Measurements from ENCODE around the gene C1QTNF2. TPM values are rescaled to one million over a fixed set of nuclear protein-coding genes. Genes with fewer than 3 reads are reported as not detected.

The C1QTNF2 gene
- total RNA-seq, 2 donors from 2014 or later: not detected

- H3K27me3 Mint-ChIP-seq: peaks cover 8 to 13% of the 10 kb centered on the region in 2 donors
- no peaks in the 10 kb centered on the region for H3K4me1 Mint-ChIP-seq (ENCODE audit: low read depth in 2 of 2)
- ATAC-seq (no peak), DNase-seq (ENCODE audit: low spot score) (no peak)
- H3K27ac Mint-ChIP-seq: no peak overlapping the region
- H3K36me3 Mint-ChIP-seq: no peaks in the 10 kb centered on the region
- no peaks in the 10 kb centered on the region for H3K9me3 Mint-ChIP-seq
- H3K4me3 Mint-ChIP-seq: no peak overlapping the region
These were observed 7.2 kb downstream of the C1QTNF2 start for GRCh38 chr5:160363211-160363610.

GRCh38 chr5:160361624-160362228, 8.7 kb downstream of the C1QTNF2 start:
- Mint-ChIP-seq H3K4me3 (no peak overlapping the region), H3K27ac (no peak overlapping the region), H3K9me3 (no peaks in the 10 kb centered on the region), H3K4me1 (ENCODE audit: low read depth in 2 of 2) (no peaks in the 10 kb centered on the region), H3K36me3 (no peaks in the 10 kb centered on the region), H3K27me3 (peaks cover 0 to 7% of the 10 kb centered on the region in 2 donors)
- ATAC-seq: no peak
- DNase-seq (ENCODE audit: low spot score): no peak

GRCh38 chr5:160360310-160360709, 10.1 kb downstream of the C1QTNF2 start:
- H3K27ac Mint-ChIP-seq: no peak overlapping the region
- no peaks in the 10 kb centered on the region for H3K9me3 Mint-ChIP-seq
- no peak overlapping the region for H3K4me3 Mint-ChIP-seq
- DNase-seq (ENCODE audit: low spot score) (no peak), ATAC-seq (no peak)
- no peaks in the 10 kb centered on the region for H3K36me3 Mint-ChIP-seq
- H3K27me3 Mint-ChIP-seq: peaks cover 0 to 7% of the 10 kb centered on the region in 2 donors
- no peaks in the 10 kb centered on the region for H3K4me1 Mint-ChIP-seq (ENCODE audit: low read depth in 2 of 2)

GRCh38 chr5:160359816-160360215, 10.6 kb downstream of the C1QTNF2 start:
- Mint-ChIP-seq H3K36me3 (no peaks in the 10 kb centered on the region), H3K27ac (no peak overlapping the region), H3K4me3 (no peak overlapping the region), H3K9me3 (no peaks in the 10 kb centered on the region), H3K4me1 (ENCODE audit: low read depth in 2 of 2) (no peaks in the 10 kb centered on the region), H3K27me3 (peaks cover 0 to 7% of the 10 kb centered on the region in 2 donors)
- ATAC-seq (no peak), DNase-seq (ENCODE audit: low spot score) (no peak)

- ATAC-seq (no peak), DNase-seq (ENCODE audit: low spot score) (no peak)
- Mint-ChIP-seq H3K36me3 (no peaks in the 10 kb centered on the region), H3K27ac (no peak overlapping the region), H3K27me3 (peaks cover 0 to 7% of the 10 kb centered on the region in 2 donors), H3K4me3 (no peak overlapping the region), H3K4me1 (ENCODE audit: low read depth in 2 of 2) (no peaks in the 10 kb centered on the region), H3K9me3 (no peaks in the 10 kb centered on the region)
These were observed 11.2 kb downstream of the C1QTNF2 start for GRCh38 chr5:160359242-160359641.

DNA sequence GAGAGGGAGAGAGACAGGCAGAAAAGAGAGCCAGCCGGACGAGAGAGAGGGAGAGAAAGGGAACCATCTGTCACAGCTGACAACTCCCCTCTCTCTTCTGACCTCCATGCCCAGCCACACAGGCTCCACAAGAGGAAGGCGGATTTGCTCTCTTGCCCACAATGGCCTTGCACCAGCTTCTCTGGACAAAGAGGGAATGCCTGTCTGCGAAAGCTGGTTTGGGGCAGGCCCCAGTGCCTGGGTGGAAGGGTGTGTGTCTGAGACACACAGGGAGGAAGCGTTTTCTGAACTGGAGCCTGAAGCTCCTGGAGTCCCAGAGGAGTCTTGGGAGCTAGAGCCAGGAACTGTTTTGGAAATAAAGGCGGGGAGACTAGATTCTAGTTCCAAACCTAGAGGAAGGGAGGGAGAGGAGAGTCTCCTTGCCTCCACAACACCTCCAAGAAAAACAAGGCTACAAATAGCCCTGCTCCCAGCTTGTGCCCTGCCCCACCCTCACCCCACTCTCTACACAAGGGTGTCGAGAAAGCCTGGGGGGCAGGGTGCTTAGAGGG, 12.5 kb downstream of the C1QTNF2 start:
- Mint-ChIP-seq H3K27ac (no peak overlapping the region), H3K4me1 (ENCODE audit: low read depth in 2 of 2) (no peaks in the 10 kb centered on the region)

GRCh38 chr5:160357394-160357793, 13.0 kb downstream of the C1QTNF2 start:
- peaks cover 0 to 7% of the 10 kb centered on the region in 2 donors for H3K27me3 Mint-ChIP-seq
- ATAC-seq: no peak
- H3K4me3 Mint-ChIP-seq: no peak overlapping the region
- no peak overlapping the region for H3K27ac Mint-ChIP-seq
- no peaks in the 10 kb centered on the region for H3K36me3 Mint-ChIP-seq
- H3K9me3 Mint-ChIP-seq: no peaks in the 10 kb centered on the region
- DNase-seq (ENCODE audit: low spot score): no peak
- H3K4me1 Mint-ChIP-seq (ENCODE audit: low read depth in 2 of 2): no peaks in the 10 kb centered on the region

More for the DNA sequence above, 12.5 kb downstream of the C1QTNF2 start:
- DNase-seq (ENCODE audit: low spot score): no peak
- H3K36me3 Mint-ChIP-seq: no peaks in the 10 kb centered on the region
- no peaks in the 10 kb centered on the region for H3K9me3 Mint-ChIP-seq
- no peak overlapping the region for H3K4me3 Mint-ChIP-seq
- no peak for ATAC-seq
- peaks cover 0 to 7% of the 10 kb centered on the region in 2 donors for H3K27me3 Mint-ChIP-seq

DNA sequence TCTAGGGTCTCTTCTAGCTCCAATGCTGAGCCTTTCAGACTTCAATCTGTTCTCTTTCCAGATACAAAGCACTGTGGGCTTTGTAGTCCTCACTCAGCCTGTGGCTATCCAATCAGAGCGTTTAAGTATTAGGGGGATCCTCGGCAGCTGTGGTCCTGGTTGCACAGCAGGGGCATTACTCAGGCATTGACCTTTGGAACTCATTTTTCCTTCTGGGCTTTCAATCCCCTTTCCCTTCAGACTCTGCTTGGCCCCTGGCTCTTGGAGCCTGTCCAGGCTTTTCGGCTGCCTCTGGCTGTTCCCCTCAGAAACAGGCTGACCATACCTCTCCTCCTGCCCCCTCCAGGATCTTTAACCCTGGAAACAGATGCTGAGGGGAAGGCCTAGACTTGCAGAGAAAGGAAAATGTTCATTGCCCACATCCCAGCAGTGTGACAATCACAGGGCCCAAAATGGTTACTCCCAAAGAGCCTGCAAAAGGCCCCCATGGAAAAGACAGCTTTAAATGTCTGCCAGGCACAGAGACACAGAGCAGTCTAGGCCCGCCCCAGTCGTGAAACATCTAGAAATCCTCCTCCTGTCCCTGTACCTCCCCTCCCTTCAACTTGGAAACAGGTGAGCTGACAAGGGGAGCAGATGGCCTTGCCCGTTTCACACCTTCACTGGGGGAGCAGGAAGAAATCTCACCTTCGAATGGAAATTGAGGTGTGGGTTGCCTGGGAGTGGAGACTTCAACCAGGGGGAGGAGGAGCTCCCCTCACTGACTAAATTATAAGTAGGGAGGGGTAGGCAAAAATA, 13.7 kb downstream of the C1QTNF2 start:
- no peak for ATAC-seq
- H3K27ac Mint-ChIP-seq: no peak overlapping the region
- H3K27me3 Mint-ChIP-seq: peaks cover 0 to 7% of the 10 kb centered on the region in 2 donors
- H3K4me1 Mint-ChIP-seq (ENCODE audit: low read depth in 2 of 2): no peaks in the 10 kb centered on the region
- H3K4me3 Mint-ChIP-seq: no peak overlapping the region
- no peaks in the 10 kb centered on the region for H3K9me3 Mint-ChIP-seq
- no peaks in the 10 kb centered on the region for H3K36me3 Mint-ChIP-seq
- DNase-seq (ENCODE audit: low spot score): no peak

DNA sequence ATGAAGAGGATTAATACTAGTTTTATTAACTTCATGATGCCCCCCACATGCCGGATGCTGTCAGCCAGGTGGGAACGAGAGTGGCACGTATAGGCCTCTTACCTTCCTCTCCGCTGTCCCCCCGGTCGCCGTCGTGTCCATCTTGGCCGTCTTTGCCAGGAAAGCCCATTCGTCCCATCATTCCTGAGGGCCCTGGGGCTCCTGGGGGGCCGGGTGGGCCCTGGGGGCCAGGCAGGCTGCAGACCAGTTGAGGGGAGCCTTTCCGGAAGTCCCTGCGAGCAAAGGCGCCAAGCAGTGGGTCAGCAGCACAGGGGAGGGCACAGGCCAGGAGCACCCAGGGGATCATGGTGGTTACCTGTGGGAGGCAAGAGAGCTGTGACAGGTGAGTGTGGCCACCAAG, 15.8 kb downstream of the C1QTNF2 start:
- Mint-ChIP-seq H3K36me3 (no peaks in the 10 kb centered on the region), H3K27ac (no peak overlapping the region), H3K4me1 (ENCODE audit: low read depth in 2 of 2) (no peaks in the 10 kb centered on the region), H3K9me3 (no peaks in the 10 kb centered on the region), H3K4me3 (no peak overlapping the region), H3K27me3 (peaks cover 0 to 7% of the 10 kb centered on the region in 2 donors)
- ATAC-seq: no peak
- no peak for DNase-seq (ENCODE audit: low spot score)

DNA sequence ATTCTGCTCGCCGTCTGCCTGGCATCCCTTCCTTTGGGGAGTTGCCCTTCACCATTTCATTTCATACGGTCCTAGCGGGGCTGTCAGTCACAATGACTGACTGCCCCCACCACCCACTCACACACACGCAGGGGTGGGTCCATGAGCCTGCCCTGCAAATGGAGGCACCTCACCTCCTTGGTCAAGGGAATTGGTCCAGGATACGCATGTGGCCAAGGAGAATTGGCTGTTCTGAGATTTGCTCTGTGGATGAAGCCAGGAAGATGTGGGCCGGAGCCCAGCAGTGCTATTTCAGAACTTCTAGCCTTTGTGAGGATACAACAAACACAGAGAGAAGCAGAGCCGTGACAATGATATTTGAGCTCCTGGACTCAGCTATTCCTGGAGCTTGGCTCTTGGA, 17.0 kb downstream of the C1QTNF2 start:
- Mint-ChIP-seq H3K4me1 (ENCODE audit: low read depth in 2 of 2) (no peaks in the 10 kb centered on the region), H3K9me3 (no peaks in the 10 kb centered on the region), H3K27me3 (peaks cover 2 to 7% of the 10 kb centered on the region in 2 donors), H3K4me3 (no peak overlapping the region), H3K27ac (no peak overlapping the region), H3K36me3 (no peaks in the 10 kb centered on the region)
- DNase-seq (ENCODE audit: low spot score) (no peak), ATAC-seq (no peak)

- ATAC-seq (no peak), DNase-seq (ENCODE audit: low spot score) (no peak)
- no peaks in the 10 kb centered on the region for H3K4me1 Mint-ChIP-seq (ENCODE audit: low read depth in 2 of 2)
- H3K36me3 Mint-ChIP-seq: no peaks in the 10 kb centered on the region
- H3K27ac Mint-ChIP-seq: no peak overlapping the region
- no peaks in the 10 kb centered on the region for H3K9me3 Mint-ChIP-seq
- peaks cover 2 to 3% of the 10 kb centered on the region in 2 donors for H3K27me3 Mint-ChIP-seq
- no peak overlapping the region for H3K4me3 Mint-ChIP-seq
These were observed 18.1 kb downstream of the C1QTNF2 start for GRCh38 chr5:160352308-160352707.

DNA sequence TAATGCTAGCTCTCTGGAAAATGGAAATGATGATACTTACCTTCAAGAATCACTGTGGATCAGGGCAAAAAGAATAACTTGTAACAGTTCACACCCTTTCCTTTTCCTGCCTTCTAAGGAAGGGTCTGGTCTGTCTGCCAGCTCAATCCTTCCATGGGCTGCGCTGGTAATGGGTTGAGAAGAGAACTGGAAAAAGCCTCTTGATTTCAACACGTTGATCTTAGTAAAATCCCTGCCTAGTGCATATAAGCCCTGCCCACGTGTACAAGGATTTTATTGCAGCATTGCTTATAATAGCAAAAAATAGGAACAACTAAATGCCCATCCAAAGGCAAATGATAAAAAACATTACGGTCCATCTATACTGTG, 20.5 kb downstream of the C1QTNF2 start:
- Mint-ChIP-seq H3K27me3 (peaks cover 0 to 3% of the 10 kb centered on the region in 2 donors), H3K4me1 (ENCODE audit: low read depth in 2 of 2) (no peaks in the 10 kb centered on the region), H3K36me3 (no peaks in the 10 kb centered on the region), H3K4me3 (no peak overlapping the region), H3K27ac (no peak overlapping the region), H3K9me3 (no peaks in the 10 kb centered on the region)
- DNase-seq (ENCODE audit: low spot score) (no peak), ATAC-seq (no peak)

DNA sequence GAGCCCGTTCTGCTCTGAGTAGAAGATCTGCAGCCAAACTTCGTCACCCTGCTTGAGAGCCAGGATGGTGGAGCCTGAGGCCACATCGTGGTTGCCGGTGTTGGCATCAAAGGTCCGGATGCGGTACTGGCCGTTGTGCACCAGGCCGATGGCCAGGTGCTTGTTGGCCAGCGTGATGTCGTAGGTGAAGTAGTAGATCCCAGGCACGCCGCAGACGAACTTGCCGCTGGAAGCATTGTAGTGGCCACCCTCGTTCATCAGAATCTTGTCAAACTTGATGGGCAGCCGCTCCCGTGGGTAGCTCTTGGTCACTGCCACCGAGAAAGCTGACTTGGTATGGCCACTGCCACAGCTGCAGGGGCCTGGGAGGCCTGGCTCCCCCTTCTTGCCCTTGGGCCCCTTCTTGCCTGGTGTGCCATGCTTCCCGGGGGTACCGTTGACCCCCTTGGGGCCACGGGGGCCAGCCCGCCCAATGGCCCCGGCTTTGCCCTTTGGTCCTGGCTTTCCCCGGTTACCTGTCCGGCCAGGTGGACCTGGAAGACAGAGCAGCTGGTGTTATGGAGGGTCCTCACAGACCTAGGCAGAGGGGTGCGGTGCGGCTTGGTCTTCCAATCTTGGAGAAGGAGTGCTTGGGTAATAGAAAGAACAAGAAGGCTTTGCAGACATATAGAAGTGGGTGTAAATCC, 21.0 kb downstream of the C1QTNF2 start:
- peaks cover 0 to 3% of the 10 kb centered on the region in 2 donors for H3K27me3 Mint-ChIP-seq
- H3K4me1 Mint-ChIP-seq (ENCODE audit: low read depth in 2 of 2): no peaks in the 10 kb centered on the region
- no peaks in the 10 kb centered on the region for H3K36me3 Mint-ChIP-seq
- no peak overlapping the region for H3K4me3 Mint-ChIP-seq
- H3K27ac Mint-ChIP-seq: no peak overlapping the region
- DNase-seq (ENCODE audit: low spot score): no peak
- no peak for ATAC-seq
- H3K9me3 Mint-ChIP-seq: no peaks in the 10 kb centered on the region

GRCh38 chr5:160348080-160348479, 22.3 kb downstream of the C1QTNF2 start:
- Mint-ChIP-seq H3K9me3 (no peaks in the 10 kb centered on the region), H3K4me1 (ENCODE audit: low read depth in 2 of 2) (peaks cover 0 to 7% of the 10 kb centered on the region in 2 donors), H3K27me3 (peaks cover 0 to 3% of the 10 kb centered on the region in 2 donors), H3K27ac (no peak overlapping the region), H3K4me3 (no peak overlapping the region), H3K36me3 (no peaks in the 10 kb centered on the region)
- ATAC-seq: no peak
- DNase-seq (ENCODE audit: low spot score): no peak
